HG03108 (cell line): ENCODE results near the gene PACS2.

Experiments used
- ATAC-seq: cut with Tn5 transposase; IDR thresholded peaks from one replicate; pipeline ENCODE4 v1.9.1; 2021; ENCODE audit warnings: moderate library complexity; ENCODE audit not compliant: unreplicated experiment

Gene PACS2

DNA sequence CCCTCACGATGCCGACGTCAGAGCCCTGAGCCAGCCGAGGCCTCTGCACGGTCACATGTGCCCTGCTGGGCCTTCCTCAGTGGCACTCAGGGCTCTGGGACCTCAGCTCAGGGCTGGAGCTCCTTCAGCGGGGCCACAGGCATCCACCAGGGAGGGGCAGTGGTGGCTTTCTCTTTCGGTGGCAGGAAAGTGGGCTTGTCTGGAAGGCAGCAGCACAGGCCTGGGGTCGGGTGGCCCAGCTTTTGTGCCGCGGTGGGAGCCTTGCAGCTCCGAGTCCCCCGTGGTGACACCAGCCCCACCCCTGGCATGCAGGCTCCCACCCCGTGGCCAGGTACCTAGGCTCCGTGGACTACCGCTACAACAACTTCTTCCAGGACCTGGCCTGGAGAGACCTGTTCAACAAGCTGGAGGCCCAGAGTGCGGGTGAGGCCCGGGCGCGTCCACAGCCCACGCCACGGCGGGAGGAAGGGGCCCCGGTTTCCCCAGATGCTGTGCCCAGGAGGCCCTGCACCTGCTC lies 69.6 kb downstream of the PACS2 start:
- ATAC-seq, result no peak

DNA sequence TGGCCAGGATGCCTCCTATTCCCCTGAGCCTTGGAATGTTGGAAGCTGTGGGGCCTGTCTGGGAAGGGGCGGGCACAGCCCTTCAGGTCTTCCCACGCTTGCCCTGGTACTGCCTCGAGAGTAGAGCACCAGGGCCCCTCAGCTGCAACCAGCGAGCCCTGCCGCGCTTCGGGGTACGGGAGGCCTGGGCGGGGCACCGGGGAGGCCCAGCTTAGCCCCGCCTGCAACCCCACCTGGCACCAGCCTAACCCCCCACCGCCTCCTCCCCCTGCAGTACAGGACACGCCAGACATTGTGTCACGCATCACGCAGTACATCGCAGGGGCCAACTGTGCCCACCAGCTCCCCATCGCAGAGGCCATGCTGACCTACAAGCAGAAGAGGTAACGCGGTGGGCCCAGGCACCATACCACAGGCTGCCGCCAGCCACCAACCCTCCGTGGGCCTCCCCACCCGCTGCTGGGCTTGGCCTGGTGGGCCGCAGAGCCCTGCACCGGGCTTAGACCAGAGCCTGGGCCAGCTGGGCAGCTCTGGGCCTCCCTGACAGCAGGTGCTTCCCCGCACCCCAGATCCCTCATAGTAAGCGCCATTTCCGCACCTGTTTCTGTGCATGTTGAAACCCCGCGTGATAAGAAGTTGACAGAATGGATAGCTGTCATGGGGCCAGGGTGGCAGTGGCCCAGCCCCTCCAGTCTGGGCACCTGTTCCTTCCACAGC lies 70.2 kb downstream of the PACS2 start:
- ATAC-seq, result no peak

DNA sequence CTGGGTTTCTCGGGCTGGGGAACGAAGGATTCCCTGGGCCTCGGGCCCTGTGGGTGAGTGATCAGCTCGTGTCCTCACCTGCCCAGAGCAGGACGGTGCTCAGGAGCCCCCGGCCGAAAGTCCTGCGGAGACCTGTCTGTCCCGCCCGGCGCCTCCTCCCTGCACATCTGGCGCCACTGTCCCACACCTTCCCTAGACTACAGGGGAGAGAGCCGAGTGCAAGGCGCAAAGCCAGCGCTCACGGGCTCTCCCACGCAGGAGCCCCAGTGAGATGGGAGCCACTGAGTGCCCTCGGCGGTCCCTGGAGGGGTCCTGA lies 70.7 kb downstream of the PACS2 start:
- no peak for ATAC-seq

GRCh38 chr14:105385698-105386365 lies 71.3 kb downstream of the PACS2 start:
- no peak for ATAC-seq

GRCh38 chr14:105386581-105387529 lies 72.3 kb downstream of the PACS2 start:
- ATAC-seq, result no peak

DNA sequence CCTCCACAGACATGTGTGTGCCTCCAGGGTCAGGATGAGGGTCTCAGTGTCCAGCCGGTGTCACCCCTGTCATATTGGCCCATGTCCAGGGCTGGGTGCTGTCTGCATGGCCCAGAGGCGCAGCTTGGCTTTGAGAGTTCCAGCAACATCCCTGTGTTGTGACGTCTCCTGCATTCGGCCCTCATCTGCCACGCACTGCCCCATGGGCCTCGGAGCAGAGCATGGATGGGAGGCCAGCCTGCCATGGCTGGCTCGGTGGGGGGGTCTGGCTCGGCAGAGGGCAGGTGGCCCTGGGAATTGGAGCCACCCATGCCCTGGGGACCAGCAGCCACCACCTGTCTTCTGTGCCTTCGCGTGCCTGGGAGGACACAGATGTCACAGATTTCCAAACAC lies 73.0 kb downstream of the PACS2 start:
- ATAC-seq, result no peak

DNA sequence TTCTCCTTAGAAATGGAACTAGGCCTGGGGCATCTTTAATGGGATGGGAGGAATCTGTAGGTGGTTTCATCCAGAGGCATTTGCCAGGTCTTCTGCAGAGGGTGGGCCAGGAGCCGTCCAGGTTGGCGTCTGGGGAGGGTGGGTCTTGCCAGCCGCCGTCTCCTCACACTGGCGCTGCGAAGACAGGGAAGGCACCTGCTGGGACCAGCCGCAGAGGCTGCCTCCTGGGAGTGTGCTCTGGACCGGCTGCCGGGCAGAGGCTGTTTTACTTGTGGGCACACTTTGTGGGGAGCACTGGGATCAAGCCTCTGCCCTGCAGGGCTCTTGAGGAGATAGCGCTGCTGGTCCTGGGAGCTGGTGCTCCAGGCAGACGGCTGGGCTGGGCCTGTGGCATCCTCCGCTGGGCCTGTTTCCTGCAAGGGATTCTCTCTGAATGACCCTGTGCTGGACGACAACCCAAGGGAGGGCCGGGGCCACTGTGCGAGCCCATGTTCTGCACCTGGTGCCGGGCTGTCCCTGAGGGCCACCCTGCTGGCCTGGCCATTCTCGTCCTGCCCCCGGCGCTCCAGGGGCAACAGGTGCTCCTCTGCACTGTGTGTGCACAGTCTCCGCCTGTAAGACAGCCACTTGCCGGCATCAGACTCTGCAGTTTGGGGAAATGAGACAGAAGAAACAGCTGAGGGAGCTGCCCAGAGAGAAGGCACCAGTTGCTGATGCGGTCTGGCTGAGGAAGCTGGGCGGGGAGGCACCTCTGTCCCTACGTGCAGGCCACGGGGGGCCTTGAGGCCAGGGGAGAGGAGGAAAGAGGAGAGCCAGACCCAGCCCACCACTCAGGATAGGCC lies 73.8 kb downstream of the PACS2 start:
- no peak for ATAC-seq

- no peak for ATAC-seq
These were observed 74.4 kb downstream of the PACS2 start for GRCh38 chr14:105388976-105389375.

GRCh38 chr14:105389534-105389933 lies 75.0 kb downstream of the PACS2 start:
- ATAC-seq, result no peak

DNA sequence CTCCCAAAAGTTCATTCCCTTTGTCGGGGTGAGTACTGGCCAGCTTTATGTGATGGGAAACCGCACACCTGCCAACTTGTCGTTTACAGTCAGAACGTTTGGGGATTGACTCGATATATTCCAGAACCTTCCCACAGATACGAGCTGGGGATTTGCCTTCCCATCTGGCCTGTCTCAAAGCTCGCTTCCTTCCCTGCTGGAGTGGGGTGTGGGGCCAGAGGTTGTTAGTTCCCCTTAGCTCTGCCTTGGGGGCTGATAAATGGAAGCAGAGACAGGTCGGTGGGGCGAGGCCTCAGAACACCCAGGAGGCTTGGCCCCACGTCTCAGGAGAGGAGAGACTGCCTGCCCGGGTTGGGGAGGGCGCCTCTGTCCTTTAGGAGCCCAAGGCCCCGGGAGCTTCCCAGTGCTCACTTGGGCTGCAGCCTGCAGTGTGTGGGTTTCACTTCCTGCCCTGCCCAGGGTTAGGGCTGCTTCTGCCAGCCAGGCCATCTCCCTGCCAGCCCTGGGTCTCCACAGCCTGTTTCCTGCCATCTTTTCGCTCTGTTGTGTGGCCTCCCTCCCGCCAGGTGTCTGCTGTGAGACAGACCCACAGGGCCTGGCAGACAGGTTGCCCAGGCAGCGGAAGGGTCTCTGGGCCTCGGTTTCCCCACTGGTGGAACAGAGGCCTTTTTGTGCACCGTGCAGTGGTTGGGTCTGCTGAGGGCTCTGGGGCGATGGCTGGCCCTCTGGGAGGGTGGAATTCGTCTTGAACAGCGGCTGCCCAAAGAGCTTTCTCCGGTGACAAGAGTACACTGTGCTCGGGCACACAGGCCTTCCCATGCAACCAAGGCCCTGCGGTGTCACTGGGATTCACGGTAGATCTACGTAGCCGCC lies 75.7 kb downstream of the PACS2 start:
- no peak for ATAC-seq

DNA sequence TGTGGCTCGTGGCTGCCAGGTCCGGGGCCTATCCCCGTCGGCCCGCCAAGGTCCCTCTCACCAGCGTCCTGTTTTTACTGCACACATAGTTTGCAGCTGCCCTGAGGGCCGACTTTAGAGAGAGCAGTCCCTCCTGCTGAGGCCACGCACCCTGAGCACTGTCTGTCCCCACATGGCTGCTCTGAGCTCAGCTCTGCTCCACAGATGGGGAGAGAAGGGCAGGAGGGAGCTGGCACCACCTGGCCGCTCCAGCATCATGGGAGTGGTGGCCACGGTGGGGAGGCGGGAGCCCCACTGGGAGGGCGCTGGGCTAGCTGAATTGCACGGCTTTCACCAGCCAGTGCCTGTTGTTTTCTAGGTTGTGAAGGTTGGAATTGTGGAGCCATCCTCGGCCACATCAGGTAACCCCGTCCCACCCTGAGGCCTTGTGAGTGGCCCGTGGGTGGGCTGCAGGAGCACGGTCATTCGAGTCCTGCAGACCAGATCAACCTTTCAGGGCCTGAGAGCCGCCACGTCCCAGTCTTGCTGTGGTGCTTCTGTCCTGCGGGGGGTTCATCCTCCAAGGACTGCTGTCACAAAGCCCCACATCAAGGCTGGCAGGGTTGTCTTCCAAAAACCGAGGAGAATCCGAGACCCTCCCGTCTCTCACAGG lies 76.4 kb downstream of the PACS2 start:
- ATAC-seq, result no peak

- no peak for ATAC-seq
These were observed 77.0 kb downstream of the PACS2 start for GRCh38 chr14:105391541-105391940.

DNA sequence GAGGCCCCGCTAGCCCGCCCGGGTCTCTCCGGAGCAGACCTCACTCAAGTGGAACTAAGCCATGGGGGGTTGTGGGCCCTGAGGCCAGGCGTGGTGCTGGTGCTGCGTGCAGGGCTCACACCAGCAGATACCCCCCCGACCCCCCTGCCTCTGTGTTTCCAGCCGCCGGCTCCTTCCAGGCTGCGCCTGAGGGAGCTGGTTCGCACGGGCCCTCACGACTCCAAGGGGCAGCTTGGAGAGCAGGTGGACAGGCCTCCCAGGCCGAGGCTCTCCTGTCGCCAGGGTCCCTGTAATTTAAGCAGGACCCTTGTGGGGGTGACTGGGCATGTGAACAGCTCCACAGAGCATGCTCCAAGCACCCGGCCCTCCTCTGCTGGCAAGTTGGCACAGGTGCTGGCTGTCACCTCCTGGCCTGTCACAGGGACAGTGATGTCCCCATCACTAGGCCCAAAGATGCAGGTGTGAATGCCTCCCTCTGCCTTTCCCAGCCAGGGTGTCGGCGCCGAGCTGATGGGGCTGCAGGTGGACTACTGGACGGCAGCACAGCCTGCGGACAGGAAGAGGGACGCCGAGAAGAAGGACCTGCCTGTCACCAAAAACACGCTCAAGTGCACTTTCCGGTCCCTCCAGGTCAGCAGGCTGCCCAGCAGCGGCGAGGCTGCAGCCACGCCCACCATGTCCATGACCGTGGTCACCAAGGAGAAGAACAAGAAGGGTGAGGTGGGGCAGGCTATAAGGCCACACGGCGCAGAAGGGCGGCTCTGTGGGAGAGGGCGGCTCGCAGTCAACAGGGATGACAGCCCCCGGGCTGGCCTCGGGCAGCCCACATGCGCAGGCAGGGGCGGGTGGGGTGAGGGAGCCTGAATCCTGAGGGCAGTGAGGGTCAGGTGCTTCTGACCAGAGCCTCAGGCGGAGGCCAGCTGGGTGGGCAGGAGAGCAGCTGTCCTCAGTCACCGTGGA lies 77.9 kb downstream of the PACS2 start:
- ATAC-seq, result no peak

GRCh38 chr14:105393151-105393550 lies 78.6 kb downstream of the PACS2 start:
- no peak for ATAC-seq

GRCh38 chr14:105394714-105395537 lies 80.4 kb downstream of the PACS2 start:
- ATAC-seq, result no peak

- no peak for ATAC-seq
These were observed 80.9 kb downstream of the PACS2 start for GRCh38 chr14:105395538-105395854.

GRCh38 chr14:105397350-105397931 lies 82.9 kb downstream of the PACS2 start:
- no peak for ATAC-seq
